Upper lobe of left lung (tissue), 4 donors: ENCODE measurements around the gene DENND4B.

Experiments
- CTCF ChIP-seq, 6 experiments: fragments of 450-650 bp in 4 of 6; fragments of 200-600 bp in 2 of 6; sonication (generic) in 2 of 6; IDR thresholded peaks; one replicate each; pipeline ENCODE4 v1.5.1; 2016 to 2019; ENCODE audit warnings: antibody characterized with exemption in 6 of 6
- EP300 ChIP-seq, 4 donors: sonication (generic); formaldehyde crosslinking; IDR thresholded peaks; one replicate each; pipeline ENCODE4 v1.5.1; 2017; ENCODE audit warnings: antibody characterized with exemption in 4 of 4, control low read depth in 2 of 4
- POLR2A ChIP-seq, 4 donors: fragments of 450-650 bp; IDR thresholded peaks; one replicate each; pipeline ENCODE4 v1.5.1; 2016 to 2017; ENCODE audit warnings: antibody characterized with exemption in 4 of 4, mild to moderate bottlenecking in 2 of 4

- no peak for TF ChIP-seq CTCF (IDR thresholded peaks at IDR 0.05)
- TF ChIP-seq EP300 (IDR thresholded peaks at IDR 0.05): no peak
- TF ChIP-seq POLR2A (IDR thresholded peaks at IDR 0.05): no peak
These were observed 31.9 kb upstream of the DENND4B start for GRCh38 chr1:153978274-153978909.
